ENCODE results near the gene CIBAR2.

The CIBAR2 gene

DNA sequence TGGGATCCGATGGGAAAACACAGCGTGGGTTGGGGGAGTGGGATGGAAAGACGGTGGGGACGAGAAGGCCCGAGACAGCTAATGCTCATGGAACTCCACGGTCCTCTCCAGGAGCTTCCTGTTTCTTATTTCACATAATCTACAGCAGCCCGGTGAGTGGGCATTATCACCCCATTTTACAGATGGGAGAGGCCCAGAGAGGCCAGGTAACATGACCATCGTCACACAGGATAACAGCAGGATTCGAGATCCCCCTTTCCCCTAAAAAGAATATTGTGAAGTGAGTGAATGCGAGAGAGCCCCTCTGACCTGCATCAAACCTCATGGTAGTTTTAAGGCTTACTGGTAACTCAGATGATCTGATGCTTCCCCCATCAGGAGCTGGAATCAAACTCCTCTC lies 12.0 kb downstream of the CIBAR2 start:
- DNase-seq = no peak

DNA sequence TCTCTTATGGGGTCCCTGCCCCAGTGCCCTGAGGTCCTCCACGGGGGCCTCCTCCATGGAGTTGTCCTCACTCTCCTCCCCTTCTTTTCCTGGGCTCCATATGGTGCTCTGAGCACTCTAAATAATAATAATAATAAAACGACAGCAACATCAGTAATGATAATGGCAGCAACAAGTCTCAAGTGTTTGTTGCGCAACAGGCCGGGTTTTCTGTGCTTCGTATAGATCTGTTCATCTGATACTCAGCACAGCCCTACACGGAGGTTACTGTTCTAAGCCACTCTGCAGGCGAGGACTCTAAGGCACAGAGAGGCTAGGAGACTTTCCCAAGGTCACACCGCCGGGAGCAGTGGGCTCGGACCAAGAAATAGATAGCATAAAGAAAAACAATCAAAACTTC lies 13.7 kb downstream of the CIBAR2 start:
- DNase-seq = no peak

DNA sequence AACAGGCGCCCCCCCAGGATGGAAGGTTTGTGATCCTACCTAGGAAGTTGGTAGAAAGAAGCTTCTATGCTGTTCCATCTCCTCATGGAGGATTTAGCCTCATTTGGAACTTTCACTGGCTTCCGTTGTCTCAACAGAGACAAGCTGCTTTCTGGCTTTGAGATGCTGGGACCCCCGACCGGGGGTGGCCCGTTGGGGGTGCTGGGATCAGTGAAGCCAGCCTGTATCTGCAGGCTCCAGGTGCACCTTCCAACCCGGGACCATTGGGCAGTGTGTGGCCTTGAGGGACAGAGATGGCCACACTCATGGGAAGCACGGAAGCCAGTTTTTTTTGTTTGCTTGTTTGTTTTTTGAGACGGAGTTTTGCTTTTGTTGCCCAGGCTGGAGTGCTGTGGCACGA lies 15.4 kb downstream of the CIBAR2 start:
- no peak for DNase-seq

DNA sequence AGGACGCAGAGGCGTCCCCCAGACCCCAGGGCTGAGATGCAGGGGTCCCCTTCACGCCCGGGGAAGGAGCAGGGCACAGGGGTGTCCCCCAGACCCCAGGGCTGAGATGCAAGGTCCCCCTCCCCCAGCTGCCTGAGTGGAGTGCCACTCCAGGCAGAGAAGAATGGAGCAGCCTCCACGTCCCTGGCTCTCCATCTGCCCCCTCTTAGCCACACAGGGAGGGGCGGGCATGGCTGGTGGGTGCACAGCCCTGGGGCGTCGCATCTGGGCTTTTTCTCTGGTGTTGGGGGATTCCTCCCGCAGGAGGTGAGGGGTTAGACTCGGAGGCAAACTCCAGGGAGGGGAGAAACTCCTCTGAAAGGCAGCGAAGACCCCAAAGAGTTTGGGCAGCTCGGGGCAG lies 17.5 kb downstream of the CIBAR2 start:
- DNase-seq = no peak

DNA sequence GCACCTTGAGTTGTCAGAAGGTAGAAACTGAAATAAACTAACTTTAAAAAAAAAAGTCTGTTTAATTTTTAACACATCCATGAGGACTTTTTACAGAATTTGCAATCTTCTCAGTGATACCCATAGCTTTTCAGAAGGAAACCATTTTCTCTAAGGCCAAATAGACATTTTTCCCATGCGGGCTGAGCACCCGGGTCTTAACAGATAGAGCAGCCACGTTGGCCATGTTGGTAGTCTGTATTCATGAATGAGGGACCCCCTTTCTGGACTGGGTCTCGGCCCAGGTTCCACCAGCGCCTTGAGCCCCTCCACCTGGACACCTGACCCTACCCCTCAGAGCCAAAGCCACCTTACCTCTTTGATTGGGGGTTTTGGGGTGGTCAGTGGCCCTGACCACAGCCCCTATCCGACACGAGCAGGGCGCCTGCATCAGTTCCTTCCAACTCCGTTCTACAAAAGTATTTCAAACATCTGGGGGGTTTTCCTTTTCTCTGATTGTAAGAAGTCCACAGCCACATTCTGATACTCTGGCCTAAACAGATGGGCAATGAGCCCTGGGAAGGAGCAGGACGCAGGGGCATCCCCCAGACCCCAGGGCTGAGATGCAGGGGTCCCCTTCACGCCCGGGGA lies 18.0 kb downstream of the CIBAR2 start:
- no peak for DNase-seq

DNA sequence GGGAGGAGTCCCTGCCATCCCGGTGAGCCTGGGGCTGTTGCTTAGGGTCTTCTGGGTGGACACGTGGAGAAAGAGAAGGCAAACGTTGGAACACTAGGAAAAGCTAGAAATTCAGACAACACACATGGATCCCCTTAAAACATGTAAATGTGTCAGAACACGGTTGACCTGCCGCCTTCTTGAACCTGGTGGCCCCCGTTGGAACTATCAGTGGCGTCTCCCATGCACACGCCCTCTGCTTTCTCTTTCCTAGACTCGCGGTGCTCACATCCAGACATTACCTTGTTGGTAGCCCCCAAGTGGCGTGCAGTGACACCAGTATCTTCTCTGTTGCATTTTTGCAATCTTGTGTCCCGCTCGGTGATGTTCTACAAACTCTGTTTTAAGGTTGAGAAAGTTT lies 18.6 kb downstream of the CIBAR2 start:
- no peak for DNase-seq

DNA sequence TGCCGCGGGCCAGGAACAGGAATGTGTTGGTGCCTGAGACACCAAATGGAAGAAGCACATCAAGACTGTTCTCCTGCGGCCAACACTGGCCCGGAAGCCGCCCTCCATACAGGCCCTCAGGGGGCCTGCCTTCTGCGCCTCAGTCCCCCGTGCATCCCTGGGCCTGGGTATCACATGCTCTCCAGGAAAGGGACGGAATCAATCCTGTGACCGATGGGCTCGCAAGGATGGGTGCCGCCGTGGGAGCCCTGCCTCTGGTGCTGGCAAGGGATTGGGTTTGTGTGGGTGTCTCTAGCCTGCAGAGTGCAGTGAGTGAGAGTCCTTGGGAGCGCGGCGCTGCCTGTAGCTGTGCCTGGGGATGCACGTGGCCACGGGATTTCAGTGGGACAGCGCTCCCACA lies 19.4 kb downstream of the CIBAR2 start:
- DNase-seq = no peak

DNA sequence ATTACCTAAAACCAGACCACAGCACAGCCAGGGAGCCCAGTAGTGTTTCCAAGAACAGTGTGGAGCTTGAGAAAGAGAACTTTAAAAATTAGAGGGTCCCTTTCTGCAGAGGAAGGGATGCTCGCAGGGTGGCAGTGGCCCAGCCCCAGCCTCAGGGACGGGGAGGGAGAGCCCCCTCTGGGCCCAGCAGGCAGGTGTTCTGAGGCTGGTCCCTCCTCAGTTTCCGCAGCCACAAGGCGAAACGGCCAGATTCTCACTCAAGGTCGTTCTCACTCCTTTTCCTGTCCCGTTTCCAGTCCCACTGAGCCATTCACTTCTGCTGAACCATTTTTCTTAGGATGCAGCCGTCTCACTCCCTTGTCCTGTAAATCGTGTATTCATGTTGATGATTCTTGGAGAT lies 20.0 kb downstream of the CIBAR2 start:
- DNase-seq = no peak

DNA sequence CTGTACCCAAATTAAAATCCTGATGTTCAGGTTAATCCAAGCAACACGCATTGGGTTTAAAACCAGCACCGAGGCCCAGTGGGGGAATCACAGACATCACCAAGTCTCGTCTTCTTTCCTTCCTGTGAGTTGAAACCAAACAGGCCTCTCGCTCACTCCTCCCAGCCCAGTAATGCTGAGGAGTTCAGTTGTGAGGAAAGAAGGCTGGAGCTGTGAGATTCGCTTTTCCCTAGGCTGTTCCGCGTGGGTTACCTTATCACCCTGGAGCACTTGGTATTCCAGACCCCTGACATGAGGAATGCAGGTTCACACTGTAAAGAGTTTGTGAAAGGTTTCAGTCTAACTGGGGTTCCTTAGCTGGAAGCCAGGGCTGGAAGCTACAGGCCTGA lies 20.8 kb downstream of the CIBAR2 start:
- no peak for DNase-seq

DNA sequence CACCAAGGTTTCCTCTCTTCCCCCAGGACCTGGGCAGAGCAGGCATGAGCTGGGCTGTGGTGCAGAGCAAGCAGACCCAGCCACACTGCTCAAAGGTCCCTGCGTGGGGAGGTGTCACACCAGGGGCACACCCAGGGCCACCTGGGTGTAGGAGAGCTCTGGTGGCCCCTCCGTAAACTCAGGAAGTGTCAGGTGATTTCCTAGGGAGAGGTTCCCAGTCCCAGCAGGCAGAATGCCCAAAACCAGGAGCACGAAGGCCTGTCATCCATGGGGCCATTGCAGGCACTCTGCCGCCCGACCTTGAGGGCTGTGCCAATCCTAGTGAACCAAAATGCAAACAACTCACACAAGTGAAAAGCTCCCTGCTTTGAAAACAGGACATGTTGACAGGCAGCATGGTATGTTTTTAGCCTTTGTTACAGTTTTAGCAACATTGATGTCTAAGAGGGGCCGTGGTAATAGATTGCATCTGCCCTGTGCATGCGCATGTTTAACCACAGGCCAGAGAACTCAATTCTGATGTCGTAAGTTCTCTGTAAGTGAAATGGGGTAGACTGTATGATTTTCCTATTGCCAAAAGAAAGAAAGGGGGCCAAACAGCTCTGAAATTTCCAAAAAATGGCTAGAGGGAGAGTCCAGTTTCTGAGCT lies 21.3 kb downstream of the CIBAR2 start:
- no peak for DNase-seq

DNA sequence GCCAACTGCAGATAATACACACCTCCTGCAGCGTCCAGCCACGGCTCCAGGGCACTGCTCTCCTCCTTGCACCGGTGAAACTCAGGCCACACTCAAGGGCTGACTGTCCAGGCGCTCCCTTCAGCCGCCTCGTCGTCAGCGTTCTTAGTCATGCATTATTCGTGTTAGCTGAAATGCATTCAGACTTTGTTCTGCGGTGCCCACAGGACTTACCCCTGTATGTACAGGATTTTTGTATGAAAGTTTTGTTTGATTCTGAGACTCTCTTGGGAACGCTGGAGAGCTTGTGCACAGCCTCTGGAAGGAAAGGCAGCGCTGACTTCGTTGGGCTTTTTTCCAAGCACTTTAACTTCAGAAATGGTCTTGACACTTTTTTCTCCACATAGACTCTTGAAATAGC lies 22.1 kb downstream of the CIBAR2 start:
- DNase-seq = no peak

DNA sequence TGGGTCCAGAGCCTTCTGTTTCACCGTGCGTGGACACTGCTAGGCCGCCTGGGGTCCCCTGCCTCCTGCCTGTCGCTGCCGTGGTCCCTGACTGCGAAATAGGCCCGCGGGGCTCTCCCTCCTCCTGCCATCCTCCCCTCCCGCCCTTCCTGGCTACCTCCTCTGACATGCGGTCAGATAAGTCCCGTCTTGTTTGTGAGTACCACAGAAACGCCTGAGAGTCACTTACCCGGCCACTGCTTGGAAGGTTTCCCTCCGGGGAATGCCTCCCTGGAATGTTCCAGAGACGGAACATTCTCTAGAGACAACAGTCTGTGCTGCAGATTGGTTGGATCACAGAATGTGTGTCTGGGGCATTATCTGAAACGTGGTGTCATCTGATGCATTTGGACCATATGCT lies 22.7 kb downstream of the CIBAR2 start:
- no peak for DNase-seq

DNA sequence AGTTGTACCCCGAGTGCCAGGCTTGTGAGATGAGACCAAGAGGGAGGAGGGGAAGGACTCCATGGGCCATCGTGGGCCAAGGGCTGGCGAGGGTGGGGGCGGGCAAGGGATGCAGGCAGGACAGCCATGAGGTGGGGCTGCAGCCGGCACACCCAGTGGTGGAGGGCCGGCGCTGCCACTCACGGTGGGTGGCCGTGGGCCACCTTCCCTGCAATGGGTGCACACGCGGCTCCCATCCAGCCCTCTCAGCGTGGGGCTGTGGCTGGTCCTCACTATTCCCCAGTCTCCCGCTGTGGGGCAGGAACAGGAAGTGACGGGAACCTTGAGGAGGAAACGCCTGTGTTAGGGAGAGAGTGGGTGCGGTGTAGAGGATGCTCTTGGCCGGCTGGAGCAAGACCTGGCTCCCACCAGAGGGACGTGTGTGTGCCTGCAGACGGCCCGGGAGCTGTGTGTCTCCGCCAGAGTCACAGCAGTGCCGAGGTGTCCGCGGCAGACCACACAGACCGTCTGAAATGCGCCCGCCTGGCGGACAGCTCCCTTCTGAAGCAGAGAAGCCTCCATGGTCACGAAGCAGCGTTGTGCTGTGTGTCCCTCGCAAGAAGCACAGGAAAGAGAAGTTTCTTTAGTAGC lies 23.6 kb downstream of the CIBAR2 start:
- no peak for DNase-seq

DNA sequence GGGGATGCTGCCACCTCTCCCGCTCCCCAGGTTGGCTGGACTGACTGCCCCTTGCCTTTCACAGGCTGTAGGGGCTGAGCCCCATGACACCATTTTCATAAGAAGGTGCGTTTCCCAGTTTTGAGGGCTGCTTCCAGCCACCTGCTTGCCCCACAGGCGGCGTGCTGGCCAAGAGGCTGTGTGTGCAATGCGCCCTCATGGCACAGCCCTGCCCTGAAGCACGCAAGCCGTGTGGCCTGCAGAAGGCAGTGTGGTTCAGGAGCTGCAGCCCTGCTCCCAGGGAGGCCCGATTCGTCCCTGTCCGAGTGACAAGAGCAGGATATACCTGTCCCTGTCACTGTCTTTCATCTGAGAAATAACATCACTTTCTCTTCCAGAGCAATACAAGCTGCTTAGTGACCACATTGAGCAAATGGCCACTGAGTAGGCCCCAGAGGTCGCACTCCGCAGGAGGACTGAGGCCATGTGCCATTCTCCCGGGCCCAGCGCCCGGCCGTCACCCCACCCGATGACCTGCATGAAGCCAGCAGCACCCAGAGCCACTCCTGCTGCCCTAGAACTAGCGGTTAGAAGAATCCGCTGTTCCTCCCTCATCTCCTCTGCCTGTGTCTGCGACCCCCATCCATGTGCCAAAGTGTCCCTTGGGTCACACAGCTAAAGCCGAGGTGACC lies 24.2 kb downstream of the CIBAR2 start:
- DNase-seq = no peak

DNA sequence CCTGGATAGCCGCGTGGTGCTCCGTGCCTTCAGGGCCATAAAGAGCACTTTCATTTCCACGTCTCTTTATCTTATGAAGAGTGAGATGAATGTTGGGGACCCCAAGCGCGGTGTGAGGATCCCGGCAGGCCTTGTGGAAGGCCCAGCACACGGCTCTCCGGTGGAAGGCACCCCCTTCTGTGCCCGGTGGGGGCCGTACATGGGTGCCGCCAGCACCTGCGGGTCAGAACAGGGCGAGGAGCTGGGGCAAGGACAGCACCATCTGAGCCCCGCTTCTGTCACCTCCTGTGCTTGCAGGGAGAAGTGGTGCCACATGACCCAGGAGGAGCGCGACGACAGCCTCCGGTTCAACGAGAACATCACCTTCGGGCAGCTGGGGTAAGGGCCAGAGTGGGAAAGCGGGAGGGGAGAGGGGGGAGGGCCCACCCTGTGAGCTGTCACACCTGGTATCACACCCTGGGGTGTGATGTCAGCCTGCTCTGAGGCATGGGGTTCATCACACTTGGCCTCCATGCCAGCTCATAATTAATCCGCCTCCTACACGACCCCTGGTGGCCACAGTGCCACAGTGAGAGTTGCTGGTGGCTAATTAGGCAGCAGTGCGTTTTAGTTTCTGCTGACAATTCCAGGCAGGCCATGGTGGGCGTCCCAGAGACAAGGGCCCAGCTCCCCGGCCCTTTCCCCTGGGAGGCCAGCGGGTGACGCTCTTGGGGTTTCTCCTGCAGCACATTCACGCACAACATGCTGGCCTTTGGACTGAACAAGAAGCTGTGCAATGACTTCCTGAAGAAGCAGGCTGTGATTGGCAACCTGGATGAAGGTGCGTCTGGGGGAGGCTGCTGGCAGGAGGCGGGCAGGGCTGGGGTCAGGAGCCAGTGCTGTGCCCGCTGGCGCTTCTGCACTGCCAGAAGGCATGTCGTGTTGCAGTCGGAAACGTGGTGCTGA lies 25.7 kb downstream of the CIBAR2 start:
- peak; percentile 86 to 88 for DNase-seq

DNA sequence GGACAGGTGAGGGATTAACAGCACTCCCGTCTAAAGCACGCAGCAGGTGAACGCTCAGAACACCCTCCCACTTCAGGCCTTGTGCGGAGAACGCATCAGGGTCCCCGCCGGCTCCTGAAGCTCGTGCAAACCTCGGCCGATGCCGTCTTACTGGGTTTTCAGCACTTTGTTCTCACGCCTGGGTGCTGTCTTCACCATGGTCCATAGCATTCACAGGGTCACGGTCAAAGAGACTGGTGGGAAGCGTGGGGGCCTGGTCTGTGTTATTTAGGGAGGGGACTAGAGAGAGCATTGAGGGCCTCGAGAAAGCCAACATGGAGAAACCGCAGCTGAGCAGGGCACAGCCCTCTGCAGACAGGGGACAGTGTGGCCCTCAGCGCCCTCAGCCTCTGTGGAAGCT lies 26.6 kb downstream of the CIBAR2 start:
- DNase-seq = no peak

DNA sequence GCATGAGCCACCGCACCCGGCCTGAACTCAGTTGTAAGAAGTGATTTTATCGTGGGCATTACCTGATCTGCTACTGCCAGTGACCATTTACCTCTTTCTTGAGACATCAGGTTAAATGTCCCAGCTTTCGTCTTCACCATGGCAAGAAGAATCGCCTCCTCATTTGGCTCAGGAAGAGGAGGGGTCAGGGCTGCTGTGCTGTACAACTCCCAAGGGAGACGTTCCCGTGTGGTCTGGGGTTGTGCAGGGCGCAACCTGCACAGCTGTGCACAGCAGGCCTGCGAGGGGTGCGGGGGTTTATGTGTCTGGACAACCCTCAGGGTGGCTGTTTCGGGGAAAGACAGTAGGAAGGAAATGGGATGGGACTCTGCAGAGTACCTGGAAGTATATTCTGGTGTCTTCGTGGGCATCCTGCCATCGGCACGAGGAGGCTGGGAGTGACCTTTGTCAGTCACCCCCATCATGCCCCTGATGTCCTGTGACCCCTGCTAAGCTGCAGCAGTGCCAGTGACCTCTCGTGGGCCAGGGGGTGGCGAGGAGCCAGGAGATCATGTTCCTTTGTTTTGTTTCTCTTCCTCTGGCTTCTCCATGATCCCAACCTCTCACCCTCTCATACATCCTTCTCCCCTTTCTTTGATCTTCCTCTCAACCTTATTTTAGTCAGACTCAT lies 27.3 kb downstream of the CIBAR2 start:
- DNase-seq = no peak

DNA sequence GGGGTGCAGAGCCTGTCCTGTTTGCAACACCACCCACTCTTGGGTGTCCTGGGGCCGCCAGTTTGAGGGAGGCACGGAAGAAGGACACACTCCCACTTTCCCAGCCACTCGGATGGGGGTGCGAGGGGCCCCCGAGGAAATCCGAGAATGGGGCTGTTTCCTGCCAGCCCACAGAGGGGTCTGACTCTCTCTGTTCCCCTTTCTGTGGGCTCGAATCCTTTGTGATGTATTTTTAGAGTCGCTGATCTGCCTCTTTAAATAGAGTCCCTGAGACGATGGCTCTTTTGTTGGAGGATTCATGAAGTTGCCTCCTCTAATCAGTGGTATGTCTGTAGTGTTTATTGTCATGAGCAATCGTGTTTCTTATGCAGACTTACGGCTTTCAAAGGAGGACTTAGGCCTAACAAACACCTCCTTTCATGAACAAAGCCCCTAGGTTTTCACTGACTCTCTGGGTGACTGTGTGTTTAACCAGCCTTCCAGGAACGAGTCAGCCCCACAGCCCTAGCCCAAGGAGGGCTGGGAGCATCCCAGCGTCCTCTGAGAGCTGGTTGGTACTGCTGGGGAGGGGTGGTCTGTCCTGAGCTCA lies 29.1 kb downstream of the CIBAR2 start:
- no peak for DNase-seq

DNA sequence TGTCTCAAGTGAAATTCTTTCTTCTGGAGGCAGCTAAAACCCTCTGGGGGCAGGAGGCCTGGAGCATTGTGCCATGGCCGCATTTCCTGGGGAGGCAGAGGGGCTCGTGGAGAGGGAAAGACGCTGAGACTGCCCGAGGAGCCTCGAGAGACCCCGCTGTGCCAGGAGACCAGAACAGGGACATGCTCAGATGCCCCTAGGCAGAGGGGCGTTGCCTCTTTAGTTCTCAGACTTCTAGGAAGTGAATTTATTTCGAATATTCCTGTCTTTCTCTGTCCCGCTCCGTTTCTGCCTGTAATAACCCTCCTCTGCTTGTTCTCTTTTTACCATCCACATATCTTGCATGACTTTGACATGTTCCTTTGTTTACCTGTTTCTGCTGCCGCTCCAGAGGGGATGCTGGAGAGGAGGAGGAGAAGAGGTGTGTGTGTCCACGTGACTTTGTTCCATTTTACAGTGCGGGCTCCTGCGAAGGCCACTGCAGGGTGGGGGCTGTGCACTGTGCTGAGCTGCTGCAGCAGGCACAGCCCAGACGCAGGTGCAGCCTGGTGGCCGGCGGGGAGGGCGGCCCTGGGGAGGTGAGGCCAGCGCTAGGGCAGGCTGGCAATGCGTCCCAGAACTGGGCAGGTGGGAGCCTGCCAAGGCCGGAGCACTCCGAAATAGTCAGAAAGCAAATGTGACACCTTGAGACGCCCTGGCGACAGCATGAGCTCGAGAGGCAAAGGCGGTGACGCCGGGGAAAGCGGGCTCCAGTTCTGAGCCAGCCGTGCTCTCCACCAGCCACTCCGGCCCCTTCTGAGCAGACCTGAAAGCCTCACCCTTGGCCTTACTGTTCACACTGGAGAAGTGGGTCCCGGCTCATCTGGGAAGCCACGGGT lies 29.9 kb downstream of the CIBAR2 start:
- DNase-seq = no peak

DNA sequence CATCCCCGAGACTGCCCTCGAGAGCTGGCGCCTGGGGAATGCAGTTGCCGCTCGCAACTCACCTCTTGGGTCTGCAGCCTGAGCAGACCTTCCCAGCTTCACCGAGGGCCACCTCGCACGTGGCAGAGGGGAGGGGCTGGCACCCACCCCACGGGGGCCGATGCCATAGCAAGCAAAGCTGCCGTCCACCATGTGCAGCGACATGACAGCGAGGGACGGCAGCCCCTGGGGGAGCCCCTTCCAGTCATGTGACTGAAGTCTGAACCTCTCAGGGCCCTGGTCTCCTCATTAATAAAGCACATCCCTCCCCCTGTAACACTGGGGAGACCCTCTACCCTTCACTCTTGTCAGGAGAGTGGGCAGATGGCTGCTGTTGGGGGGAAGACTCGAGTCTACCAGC lies 30.5 kb downstream of the CIBAR2 start:
- DNase-seq = no peak

DNA sequence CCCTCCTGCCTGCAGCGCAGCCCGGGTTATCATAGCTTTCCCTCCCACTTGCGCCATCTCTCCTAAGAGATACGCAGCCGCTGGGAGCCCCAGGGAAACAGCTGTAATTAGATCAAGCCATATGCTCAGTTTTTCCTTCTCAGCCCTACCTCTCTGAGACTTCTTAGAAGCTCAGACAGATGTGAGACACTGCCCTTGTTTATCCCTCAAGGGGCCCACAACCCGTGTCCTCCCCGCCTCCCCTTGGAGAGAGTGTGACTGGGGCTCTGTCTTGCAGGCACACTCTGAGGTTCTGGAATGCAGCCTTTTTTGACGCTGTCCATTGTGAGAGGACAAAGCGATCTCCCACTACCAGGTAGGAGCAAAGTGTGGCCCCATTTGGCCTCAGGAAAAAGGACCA lies 31.2 kb downstream of the CIBAR2 start:
- no peak for DNase-seq

All from activated T-cell treated with anti-CD3 and anti-CD28 coated beads, Interleukin-2, amount 50 U/mL, for 48 hours (primary cell).